NCI-H2196 treated with DMSO at 0.1 percent for 48 hours (cell line): Measurements from ENCODE around the gene DCP2.

Experiments used
- DNase-seq: peaks from one replicate; lab custom pipeline; 2025; ENCODE audit not compliant: unreplicated experiment; lab: John Stamatoyannopoulos, UW

The DCP2 gene

GRCh38 chr5:113042491-113043243 lies 66.1 kb downstream of the DCP2 start:
- DNase-seq, result no peak

- no peak for DNase-seq
Measured at GRCh38 chr5:113043491-113043931, 66.9 kb downstream of the DCP2 start.

GRCh38 chr5:113044776-113045465 lies 68.3 kb downstream of the DCP2 start:
- DNase-seq, result no peak

- DNase-seq, result no peak
Measured at GRCh38 chr5:113047234-113047633, 70.6 kb downstream of the DCP2 start.

- DNase-seq, result no peak
Measured at GRCh38 chr5:113047733-113048652, 71.4 kb downstream of the DCP2 start.

GRCh38 chr5:113048931-113049330 lies 72.3 kb downstream of the DCP2 start:
- no peak for DNase-seq

GRCh38 chr5:113050721-113051382 lies 74.3 kb downstream of the DCP2 start:
- DNase-seq, result no peak

GRCh38 chr5:113052041-113052795 lies 75.6 kb downstream of the DCP2 start:
- DNase-seq, result no peak

GRCh38 chr5:113053511-113053995 lies 77.0 kb downstream of the DCP2 start:
- DNase-seq, result no peak

- DNase-seq, result no peak
Measured at GRCh38 chr5:113054899-113055298, 78.3 kb downstream of the DCP2 start.

GRCh38 chr5:113056988-113057387 lies 80.4 kb downstream of the DCP2 start:
- DNase-seq, result no peak

- DNase-seq, result no peak
Measured at GRCh38 chr5:113057557-113057984, 81.0 kb downstream of the DCP2 start.

GRCh38 chr5:113058269-113058668 lies 81.7 kb downstream of the DCP2 start:
- DNase-seq, result no peak

- no peak for DNase-seq
Measured at GRCh38 chr5:113058706-113059226, 82.2 kb downstream of the DCP2 start.

GRCh38 chr5:113059232-113060040 lies 82.8 kb downstream of the DCP2 start:
- no peak for DNase-seq

- no peak for DNase-seq
Measured at GRCh38 chr5:113060408-113061025, 83.9 kb downstream of the DCP2 start.

- no peak for DNase-seq
Measured at GRCh38 chr5:113061846-113062780, 85.5 kb downstream of the DCP2 start.
